Activated naive CD4-positive, alpha-beta T cell treated with anti-CD3 and anti-CD28 coated beads, Interleukin-2, amount 50 U/mL, for 72 hours (primary cell): ENCODE measurements around the gene JARID2. TPM values are rescaled to one million over a fixed set of nuclear protein-coding genes. Genes with fewer than 3 reads are reported as not detected.

ENCODE experiments used
- ATAC-seq, 2 donors: fragments of 150-1000 bp; cut with Tn5 transposase; 2 replicates each; pipeline ENCODE4 v1.10.0; 2021; ENCODE audit warnings: mild to moderate bottlenecking in 2 of 2, moderate library complexity in 2 of 2
- DNase-seq, 2 donors: peaks; one replicate each; pipeline ENCODE4 v3.0.0; 2021 to 2022; ENCODE audit warnings: low spot score in 2 of 2
- H3K27ac Mint-ChIP-seq, 2 donors: one replicate each; pipeline ENCODE4 v1.8.0; 2022; ENCODE audit warnings: mild to moderate bottlenecking in 2 of 2, mixed read lengths in 2 of 2
- H3K36me3 Mint-ChIP-seq, 2 donors: one replicate each; pipeline ENCODE4 v1.8.0; 2022; ENCODE audit warnings: mixed read lengths in 2 of 2
- H3K9me3 Mint-ChIP-seq, 2 donors: one replicate each; pipeline ENCODE4 v1.8.0; 2022; ENCODE audit warnings: mixed read lengths in 2 of 2
- total RNA-seq, 2 donors: library from RNA; stranded (reverse); gene quantifications; one replicate each; pipeline ENCODE4 v1.2.3, GENCODE V29; 2022

The JARID2 gene
- total RNA-seq, 2 donors from 2014 or later: 35.3 to 36.3 TPM

GRCh38 chr6:15509335-15509933, 263.6 kb downstream of the JARID2 start:
- ATAC-seq (peak in 1 of 2 donors; percentile 55), DNase-seq (no peak)
- Mint-ChIP-seq H3K27ac (peak overlapping the region; percentile 82 to 92), H3K36me3 (peaks cover 21 to 37% of the 10 kb centered on the region in 2 donors), H3K9me3 (no peaks in the 10 kb centered on the region)

- no peak for ATAC-seq
- Mint-ChIP-seq H3K36me3 (peaks cover 26 to 37% of the 10 kb centered on the region in 2 donors), H3K27ac (peak overlapping the region; percentile 82 to 96), H3K9me3 (no peaks in the 10 kb centered on the region)
- DNase-seq: no peak
Measured at GRCh38 chr6:15510121-15510520, 264.3 kb downstream of the JARID2 start.

DNA sequence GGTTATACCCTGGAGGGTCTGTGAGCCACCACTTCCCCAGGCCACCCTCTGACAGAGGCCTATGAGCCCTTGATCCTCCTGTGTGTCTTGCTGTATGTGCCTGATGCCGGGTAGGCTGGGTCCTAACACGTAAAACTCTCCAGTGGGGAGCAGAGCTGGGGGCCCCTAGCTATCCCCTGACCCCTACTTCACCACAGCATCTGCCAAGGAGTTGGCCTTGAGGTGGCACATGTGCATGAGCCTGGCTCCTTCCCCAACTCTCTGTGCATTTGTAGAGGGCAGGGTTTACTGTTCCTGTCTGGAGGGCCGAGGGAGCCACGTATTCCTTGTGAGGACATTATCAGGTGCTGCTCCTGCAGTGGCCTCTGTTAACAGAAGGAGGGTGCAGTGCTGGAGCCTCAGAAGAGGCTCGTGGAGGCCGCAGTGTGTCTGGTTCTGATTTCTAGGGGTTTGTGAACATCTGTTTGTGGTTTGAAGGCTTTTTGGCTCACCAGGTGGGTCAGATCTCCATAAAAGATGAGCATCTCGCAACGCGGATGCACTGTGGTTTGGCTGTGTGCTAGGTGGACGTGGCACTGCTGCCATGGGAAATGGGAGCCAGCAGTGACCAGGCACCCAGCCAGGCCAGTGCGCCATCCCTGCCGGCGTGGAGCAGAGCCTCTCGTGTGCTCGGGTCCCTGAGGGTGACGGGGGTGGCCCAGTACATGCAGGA, 264.8 kb downstream of the JARID2 start:
- no peak for ATAC-seq
- peaks cover 27 to 41% of the 10 kb centered on the region in 2 donors for H3K36me3 Mint-ChIP-seq
- DNase-seq: no peak
- peak overlapping the region; percentile 82 to 96 for H3K27ac Mint-ChIP-seq
- H3K9me3 Mint-ChIP-seq: no peaks in the 10 kb centered on the region

DNA sequence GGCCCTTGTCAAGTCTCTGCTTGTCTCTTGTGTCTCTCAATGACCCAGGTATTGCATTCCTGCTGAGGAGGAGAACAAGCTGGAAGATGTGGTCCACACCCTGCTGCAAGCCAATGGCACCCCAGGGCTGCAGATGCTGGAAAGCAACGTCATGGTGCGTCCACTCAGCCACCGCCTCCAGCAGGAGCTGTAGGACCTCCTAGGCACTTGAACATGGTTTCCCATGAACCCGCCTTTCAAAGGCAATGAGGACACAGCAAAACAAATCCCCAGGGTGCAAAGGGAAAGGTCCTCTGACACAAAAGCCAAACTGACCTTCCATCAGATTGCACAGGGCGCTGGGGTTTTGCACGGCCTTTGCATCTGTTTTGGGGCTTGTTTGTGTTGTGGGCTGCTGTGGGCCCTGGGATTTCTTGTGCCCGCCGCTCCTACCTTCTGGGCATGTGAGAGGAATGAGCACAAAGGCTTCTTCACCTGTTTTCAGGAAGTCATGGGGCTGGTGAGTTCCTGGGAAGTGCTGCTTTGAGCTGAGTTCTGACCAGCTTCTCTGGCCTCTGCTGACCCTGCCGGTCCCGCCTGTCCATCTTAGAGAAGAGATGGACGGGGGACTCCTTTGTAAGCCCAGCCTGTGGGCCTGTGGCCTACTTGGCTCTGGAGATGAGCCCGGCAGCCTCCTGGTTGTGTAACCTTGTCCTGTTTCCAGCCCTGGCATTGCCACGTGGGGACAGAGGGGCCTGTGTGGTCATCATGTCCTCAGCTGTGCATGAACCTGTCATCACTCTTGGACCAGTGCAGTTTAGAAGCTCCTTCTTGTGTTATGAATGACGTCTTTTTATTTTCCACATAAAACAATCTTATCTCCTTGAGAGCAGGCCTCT, 265.6 kb downstream of the JARID2 start:
- Mint-ChIP-seq H3K9me3 (no peaks in the 10 kb centered on the region), H3K27ac (peak overlapping the region; percentile 82 to 96), H3K36me3 (peaks cover 27 to 46% of the 10 kb centered on the region in 2 donors)
- DNase-seq: no peak
- ATAC-seq: no peak

GRCh38 chr6:15512126-15512525, 266.3 kb downstream of the JARID2 start:
- no peaks in the 10 kb centered on the region for H3K9me3 Mint-ChIP-seq
- peaks cover 27 to 46% of the 10 kb centered on the region in 2 donors for H3K36me3 Mint-ChIP-seq
- no peak for ATAC-seq
- no peak for DNase-seq
- H3K27ac Mint-ChIP-seq: peak overlapping the region; percentile 78 to 85

DNA sequence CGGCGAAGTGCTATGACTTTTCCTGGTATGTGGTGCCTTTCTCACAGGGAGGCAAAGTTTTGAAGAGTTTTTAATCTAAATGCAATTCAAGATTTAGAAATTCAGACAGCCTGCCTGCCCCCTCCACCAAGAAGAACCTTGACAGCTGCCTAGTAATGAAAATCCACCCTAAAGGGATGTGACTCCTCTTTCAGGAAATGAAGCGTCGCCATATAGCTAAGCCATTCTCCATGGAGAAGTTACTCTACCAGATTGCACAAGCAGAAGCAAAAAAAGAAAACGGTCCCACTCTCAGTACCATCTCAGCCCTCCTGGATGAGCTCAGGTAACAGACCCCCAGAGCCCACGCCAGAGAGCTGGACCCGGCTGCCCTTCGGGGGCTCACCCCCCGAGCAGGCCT, 266.9 kb downstream of the JARID2 start:
- no peaks in the 10 kb centered on the region for H3K9me3 Mint-ChIP-seq
- H3K36me3 Mint-ChIP-seq: peaks cover 27 to 46% of the 10 kb centered on the region in 2 donors
- ATAC-seq (no peak), DNase-seq (no peak)
- peak overlapping the region; percentile 78 to 85 for H3K27ac Mint-ChIP-seq

- H3K27ac Mint-ChIP-seq: peak overlapping the region; percentile 78 to 96
- no peaks in the 10 kb centered on the region for H3K9me3 Mint-ChIP-seq
- DNase-seq (no peak), ATAC-seq (no peak)
- peaks cover 27 to 46% of the 10 kb centered on the region in 2 donors for H3K36me3 Mint-ChIP-seq
Measured at GRCh38 chr6:15513131-15513771, 267.4 kb downstream of the JARID2 start.

DNA sequence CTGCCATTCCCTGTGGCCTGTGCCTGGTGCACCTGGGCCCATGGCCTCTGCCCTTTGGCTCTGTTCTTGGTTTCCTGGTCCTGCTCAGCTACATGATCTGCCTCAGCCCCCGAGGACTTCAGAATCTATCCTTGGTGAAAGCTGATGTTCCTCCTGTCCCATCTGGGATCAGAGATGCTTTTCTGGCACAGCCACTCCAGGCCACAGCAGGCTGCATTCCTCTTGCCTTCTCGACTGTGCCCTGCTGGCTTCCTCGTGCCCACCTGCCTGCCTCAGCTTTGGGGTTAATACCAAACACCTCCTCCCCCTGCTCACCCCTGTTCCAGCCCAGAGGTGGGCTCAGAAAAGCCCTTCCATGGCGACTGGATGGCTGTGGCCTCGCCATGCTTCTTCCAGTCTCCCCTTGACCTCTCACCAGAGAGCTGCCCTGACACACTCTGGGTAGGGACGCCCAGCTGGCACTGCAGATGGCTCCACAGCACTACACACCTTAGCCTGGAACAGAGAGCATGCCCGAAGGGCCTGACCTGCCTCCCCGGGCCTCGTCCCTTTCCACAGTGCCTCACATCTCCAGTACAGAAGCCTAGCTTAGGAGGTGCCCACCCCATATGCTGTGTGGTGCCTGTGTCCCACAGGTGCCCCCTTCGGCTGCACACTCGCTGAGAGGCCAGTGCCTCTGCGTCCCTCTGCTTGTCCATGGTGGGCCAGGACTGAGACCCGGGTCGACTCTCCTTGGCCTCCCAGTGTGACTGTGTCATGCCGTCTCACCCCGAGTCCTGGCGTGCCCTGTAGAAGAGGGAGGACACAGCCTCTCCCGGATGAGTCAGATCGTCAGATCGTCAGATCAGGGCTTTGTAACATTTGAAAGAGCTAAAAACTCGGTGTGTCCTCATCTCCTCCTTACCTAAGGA, 268.2 kb downstream of the JARID2 start:
- ATAC-seq: peak in 1 of 2 donors; percentile 8
- no peak for DNase-seq
- H3K36me3 Mint-ChIP-seq: peaks cover 28 to 42% of the 10 kb centered on the region in 2 donors
- no peaks in the 10 kb centered on the region for H3K9me3 Mint-ChIP-seq
- peak overlapping the region; percentile 78 to 96 for H3K27ac Mint-ChIP-seq

DNA sequence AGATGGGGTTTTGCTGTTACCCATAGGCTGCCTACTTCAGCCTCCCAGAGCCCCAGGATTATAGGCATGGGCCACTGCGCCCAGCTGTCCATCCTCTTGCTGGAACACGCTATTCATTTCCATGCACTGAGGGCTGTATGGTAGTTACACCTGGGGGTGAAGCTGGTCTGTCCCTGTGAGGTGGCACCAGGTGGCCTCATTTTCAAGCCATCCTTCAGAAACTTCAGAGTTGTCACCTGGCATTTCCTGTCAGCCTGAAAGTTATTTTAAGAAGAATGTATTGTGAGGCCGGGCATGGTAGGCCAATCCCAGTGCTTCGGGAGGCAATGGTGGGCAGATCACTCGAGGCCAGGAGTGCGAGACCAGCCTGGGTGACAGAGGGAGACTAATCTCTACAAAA, 269.4 kb downstream of the JARID2 start:
- H3K9me3 Mint-ChIP-seq: no peaks in the 10 kb centered on the region
- no peak for ATAC-seq
- no peak for DNase-seq
- peak overlapping the region; percentile 33 to 78 for H3K27ac Mint-ChIP-seq
- H3K36me3 Mint-ChIP-seq: peaks cover 36 to 44% of the 10 kb centered on the region in 2 donors

DNA sequence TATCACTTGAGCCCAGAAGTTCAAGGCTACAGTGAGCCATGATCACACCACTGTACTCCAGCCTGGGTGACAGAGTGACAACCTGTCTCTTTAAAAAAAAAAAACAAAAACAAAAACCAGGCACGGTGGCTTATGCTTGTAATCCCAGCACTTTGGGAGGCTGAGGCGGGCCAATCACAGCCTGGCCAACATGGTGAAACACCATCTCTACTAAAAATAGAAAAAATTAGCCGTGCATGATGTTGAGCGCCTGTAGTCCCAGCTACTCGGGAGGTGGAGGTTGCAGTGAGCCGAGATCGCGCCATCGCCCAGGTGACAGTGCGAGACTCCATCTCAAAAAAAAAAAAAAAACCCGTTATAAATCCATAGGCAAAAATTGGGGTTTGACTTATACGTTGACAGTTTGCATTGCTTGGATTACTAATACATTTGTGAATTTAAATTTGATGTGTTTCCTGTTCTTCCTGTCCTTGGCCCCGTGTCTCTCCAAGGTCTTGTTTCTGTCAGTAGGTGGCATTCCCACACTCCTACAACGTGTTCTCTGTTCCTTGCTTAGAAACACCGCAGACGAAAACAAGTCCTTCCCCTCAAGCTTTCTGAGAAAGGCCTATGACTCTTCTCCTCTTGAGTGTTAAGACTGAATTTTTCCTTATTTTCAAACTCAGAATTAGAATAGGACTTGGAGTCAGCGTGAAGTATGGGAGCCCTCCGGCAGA, 269.9 kb downstream of the JARID2 start:
- ATAC-seq (no peak), DNase-seq (no peak)
- Mint-ChIP-seq H3K27ac (peak overlapping the region; percentile 37 to 77), H3K9me3 (no peaks in the 10 kb centered on the region), H3K36me3 (peaks cover 41 to 50% of the 10 kb centered on the region in 2 donors)

DNA sequence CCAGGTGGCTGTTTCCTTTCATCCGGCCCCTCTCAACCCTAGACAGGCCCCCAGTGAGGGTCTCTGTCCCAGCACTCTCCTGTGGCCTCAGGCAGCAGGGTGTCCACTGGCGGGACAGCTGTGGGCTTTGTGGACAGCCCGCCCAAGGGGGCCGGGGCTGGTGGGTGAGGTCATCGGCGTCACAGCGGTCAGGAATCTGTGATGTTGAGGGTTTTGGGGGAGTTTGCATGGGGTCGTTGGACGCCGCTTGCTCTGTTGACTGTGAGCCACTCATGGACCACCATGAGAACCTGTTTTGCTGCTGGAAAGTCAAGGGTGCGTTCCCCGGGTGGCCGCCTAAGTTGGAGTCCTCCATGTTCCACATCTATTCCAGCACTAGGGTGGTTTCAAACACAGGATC, 270.5 kb downstream of the JARID2 start:
- H3K27ac Mint-ChIP-seq: peak overlapping the region; percentile 37 to 77
- no peaks in the 10 kb centered on the region for H3K9me3 Mint-ChIP-seq

GRCh38 chr6:15516923-15517560, 271.2 kb downstream of the JARID2 start:
- Mint-ChIP-seq H3K36me3 (peaks cover 40 to 48% of the 10 kb centered on the region in 2 donors), H3K9me3 (no peaks in the 10 kb centered on the region), H3K27ac (peak overlapping the region in 1 of 2 donors; percentile 74)
- no peak for ATAC-seq
- no peak for DNase-seq

More for the DNA sequence above, 270.5 kb downstream of the JARID2 start:
- ATAC-seq (no peak), DNase-seq (no peak)
- H3K36me3 Mint-ChIP-seq: peaks cover 42 to 53% of the 10 kb centered on the region in 2 donors

DNA sequence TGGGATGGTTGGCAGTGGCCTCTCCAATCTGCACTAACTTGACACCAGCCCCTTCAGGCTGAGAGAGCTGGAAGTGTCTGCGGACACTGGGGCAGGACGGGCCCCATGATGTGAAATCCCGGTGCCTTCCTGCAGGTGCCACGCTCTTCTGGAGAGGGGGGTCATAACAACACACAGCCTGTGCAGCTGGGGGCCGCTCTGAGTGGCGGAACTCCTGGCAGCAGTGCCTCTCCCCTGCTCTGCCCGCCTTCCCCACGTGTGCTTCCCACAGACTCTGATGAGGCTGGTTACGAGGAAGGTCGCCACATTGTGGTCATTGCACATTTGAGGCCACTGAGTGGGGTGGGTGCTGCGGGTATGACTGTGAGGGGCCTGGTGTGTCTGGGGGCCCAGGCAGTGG, 271.7 kb downstream of the JARID2 start:
- DNase-seq (no peak), ATAC-seq (peak in 1 of 2 donors; percentile 4)
- Mint-ChIP-seq H3K36me3 (peaks cover 36 to 42% of the 10 kb centered on the region in 2 donors), H3K27ac (peak overlapping the region in 1 of 2 donors; percentile 74), H3K9me3 (no peaks in the 10 kb centered on the region)

DNA sequence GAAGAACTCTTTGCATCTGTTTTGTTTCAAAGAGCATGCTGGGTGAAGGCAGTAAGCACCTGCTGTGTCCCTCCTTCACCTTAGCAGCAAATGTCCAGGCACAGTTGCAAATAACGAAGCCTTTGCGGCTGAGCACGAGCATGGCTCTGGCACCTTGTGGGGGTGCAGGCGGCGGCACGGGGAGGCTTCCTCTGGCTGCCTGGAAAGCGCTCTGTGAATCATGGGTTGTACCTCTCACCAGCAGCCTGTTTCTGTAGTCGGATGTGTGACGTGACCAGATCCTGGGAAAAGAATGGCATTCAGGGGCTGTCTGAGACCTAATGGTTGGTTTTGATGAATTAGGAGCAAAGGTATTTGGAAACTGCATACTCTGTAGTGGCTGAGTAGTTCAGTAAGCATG, 272.2 kb downstream of the JARID2 start:
- DNase-seq: no peak
- ATAC-seq: no peak
- H3K36me3 Mint-ChIP-seq: peaks cover 35 to 38% of the 10 kb centered on the region in 2 donors
- H3K27ac Mint-ChIP-seq: peak overlapping the region in 1 of 2 donors; percentile 37
- H3K9me3 Mint-ChIP-seq: no peaks in the 10 kb centered on the region

DNA sequence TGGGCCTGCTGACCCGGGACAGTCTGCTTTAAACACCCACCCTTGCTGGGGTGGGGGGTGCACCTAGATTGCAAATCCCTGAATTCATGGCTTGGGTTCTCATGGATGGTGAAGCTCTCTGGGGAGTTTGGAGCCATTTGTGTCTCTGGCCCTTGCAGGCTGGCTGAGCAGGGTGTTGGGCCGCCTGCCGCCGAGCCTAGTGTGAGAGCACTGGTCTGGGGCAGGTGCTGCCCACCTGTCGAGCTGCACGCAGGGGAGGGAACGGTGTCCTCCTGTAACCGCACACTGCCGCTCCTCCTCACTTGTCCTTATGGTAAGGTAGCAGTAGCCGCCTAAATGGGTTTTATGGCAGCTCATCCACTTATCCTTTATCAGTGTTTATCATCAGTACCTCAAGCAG, 273.0 kb downstream of the JARID2 start:
- Mint-ChIP-seq H3K9me3 (no peaks in the 10 kb centered on the region), H3K27ac (peak overlapping the region; percentile 36 to 60), H3K36me3 (peaks cover 29 to 37% of the 10 kb centered on the region in 2 donors)
- DNase-seq (no peak), ATAC-seq (no peak)
